ENCODE measurements around the gene DCHS1. TPM values are rescaled to one million over a fixed set of nuclear protein-coding genes. Genes with fewer than 3 reads are reported as not detected.

Gene DCHS1
- total RNA-seq, 1 donor from 2014 or later, result 156 TPM

DNA sequence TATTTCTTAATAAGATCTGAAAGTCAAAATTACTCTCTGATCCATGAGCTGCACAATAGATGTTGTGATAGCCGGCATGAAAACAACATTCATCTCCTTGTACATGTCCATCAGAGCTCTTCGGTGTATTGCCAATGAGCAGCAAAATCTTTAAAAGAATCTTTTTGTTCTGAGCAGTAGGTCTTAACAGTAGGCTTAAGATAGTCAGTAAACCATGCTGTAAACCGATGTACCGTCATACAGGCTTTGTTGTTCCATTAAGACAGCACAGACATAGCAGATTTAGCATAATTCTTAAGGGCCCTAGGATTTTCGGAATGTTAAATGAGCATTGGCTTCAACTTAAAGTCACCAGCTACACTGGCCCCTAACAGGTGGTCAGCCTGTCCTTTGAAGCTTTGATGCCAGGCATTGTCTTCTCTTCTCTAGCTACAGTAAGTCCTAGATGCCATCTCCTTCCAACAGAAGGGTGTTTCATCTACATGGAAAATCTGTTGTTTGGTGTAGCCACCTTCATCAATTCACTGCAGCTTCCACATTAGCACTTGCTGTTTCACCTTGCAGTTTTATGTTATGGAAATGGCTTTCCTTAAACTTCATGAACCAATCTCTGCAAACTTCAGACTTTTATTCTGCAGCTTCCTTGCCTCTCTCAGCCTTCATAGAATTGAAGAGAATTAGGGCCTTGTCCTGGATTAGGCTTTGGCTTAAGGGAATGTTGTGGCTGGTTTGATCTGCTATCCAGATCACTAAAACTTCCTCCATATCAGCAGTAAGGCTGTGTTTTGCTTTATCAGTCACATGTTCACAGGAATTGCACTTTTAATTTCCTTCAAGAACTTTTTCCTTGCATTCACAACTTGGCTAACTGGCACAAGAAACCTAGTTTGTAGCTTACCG is 80.5 kb downstream of the DCHS1 start:
- Mint-ChIP-seq H3K4me1 (ENCODE audit: unreplicated experiment) (peaks cover 17% of the 10 kb centered on the region), H3K36me3 (ENCODE audit: low read depth, unreplicated experiment) (no peaks in the 10 kb centered on the region), H3K9me3 (ENCODE audit: unreplicated experiment) (no peaks in the 10 kb centered on the region), H3K27me3 (ENCODE audit: unreplicated experiment) (peaks cover 2% of the 10 kb centered on the region), H3K27ac (ENCODE audit: unreplicated experiment) (no peak overlapping the region), H3K4me3 (ENCODE audit: unreplicated experiment) (no peak overlapping the region)
- TF ChIP-seq, protein P1, sequence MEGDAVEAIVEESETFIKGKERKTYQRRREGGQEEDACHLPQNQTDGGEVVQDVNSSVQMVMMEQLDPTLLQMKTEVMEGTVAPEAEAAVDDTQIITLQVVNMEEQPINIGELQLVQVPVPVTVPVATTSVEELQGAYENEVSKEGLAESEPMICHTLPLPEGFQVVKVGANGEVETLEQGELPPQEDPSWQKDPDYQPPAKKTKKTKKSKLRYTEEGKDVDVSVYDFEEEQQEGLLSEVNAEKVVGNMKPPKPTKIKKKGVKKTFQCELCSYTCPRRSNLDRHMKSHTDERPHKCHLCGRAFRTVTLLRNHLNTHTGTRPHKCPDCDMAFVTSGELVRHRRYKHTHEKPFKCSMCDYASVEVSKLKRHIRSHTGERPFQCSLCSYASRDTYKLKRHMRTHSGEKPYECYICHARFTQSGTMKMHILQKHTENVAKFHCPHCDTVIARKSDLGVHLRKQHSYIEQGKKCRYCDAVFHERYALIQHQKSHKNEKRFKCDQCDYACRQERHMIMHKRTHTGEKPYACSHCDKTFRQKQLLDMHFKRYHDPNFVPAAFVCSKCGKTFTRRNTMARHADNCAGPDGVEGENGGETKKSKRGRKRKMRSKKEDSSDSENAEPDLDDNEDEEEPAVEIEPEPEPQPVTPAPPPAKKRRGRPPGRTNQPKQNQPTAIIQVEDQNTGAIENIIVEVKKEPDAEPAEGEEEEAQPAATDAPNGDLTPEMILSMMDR (IDR thresholded peaks at IDR 0.05; ENCODE audit: unreplicated experiment), result no peak
- DNase-seq (ENCODE audit: low spot score), result no peak

DNA sequence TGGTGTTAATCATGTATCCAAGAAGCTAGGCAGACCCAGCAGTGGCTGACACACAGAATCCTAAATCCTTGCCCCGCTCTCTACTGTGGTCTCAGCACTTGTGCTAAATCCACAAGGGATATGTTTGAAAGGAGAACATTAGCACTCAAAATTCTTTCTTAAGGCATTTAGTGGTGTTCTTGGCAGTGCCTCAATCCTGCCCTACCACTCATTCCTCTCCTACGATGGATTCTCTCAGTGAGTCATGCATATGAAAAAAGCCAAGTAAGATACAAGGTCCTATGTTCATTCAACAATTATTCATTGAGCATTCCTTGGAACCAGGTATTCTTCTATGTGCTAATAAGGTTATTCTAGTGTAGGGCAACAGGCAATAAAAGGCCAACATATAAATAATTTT is 83.4 kb downstream of the DCHS1 start:
- no peak overlapping the region for H3K4me3 Mint-ChIP-seq (ENCODE audit: unreplicated experiment)
- no peak overlapping the region for H3K27ac Mint-ChIP-seq (ENCODE audit: unreplicated experiment)
- H3K9me3 Mint-ChIP-seq (ENCODE audit: unreplicated experiment), result no peaks in the 10 kb centered on the region
- peaks cover 14% of the 10 kb centered on the region for H3K4me1 Mint-ChIP-seq (ENCODE audit: unreplicated experiment)
- no peak for DNase-seq (ENCODE audit: low spot score)
- H3K36me3 Mint-ChIP-seq (ENCODE audit: low read depth, unreplicated experiment), result peaks cover 4% of the 10 kb centered on the region
- peaks cover 5% of the 10 kb centered on the region for H3K27me3 Mint-ChIP-seq (ENCODE audit: unreplicated experiment)
- TF ChIP-seq, protein P1 (IDR thresholded peaks at IDR 0.05; ENCODE audit: unreplicated experiment), result no peak

DNA sequence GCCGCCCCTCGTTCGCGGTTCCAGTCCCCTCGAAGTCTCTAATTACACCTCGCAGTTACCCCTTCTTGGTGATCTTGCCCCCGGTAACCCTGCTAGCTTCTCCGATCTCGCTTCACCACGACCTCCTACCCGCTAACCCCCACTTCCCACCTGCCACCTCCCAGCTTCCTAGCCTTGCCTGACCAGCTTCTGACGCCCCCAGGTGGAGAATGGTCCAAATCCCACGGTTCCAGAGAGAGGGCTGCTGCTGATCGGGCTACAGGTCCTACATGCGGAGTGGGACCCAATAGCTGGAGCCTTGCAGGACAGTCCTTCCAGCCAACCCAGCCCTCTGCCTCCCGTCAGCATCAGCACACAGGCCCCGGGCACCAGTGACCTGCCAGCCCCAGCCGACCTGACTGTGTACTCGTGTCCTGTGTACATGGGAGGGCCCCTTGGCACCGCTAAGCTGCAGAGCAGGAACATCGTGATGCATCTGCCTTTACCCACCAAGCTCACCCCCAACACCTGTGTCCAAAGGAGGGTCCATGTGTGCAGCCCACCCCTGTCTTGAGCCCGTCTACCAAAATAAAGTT is 84.1 kb downstream of the DCHS1 start:
- DNase-seq (ENCODE audit: low spot score), result no peak
- Mint-ChIP-seq H3K36me3 (ENCODE audit: low read depth, unreplicated experiment) (peaks cover 6% of the 10 kb centered on the region), H3K27me3 (ENCODE audit: unreplicated experiment) (peaks cover 6% of the 10 kb centered on the region), H3K4me3 (ENCODE audit: unreplicated experiment) (peak overlapping the region; percentile 47), H3K27ac (ENCODE audit: unreplicated experiment) (no peak overlapping the region), H3K4me1 (ENCODE audit: unreplicated experiment) (peaks cover 7% of the 10 kb centered on the region), H3K9me3 (ENCODE audit: unreplicated experiment) (no peaks in the 10 kb centered on the region)
- TF ChIP-seq, protein P1 (IDR thresholded peaks at IDR 0.05; ENCODE audit: unreplicated experiment), result no peak

Other genes starting within 250 kb of the DCHS1 start
- gene APBB1, start 236.7 kb downstream of the DCHS1 start, total RNA-seq (ENCODE audit: unreplicated experiment), result 43.6 TPM
- gene HPX, start 214.8 kb downstream of the DCHS1 start, total RNA-seq (ENCODE audit: unreplicated experiment), result 1.4 TPM
- gene TRIM3, start 181.9 kb downstream of the DCHS1 start, total RNA-seq (ENCODE audit: unreplicated experiment), result 26.0 TPM
- 46.7 TPM for gene ARFIP2, start 174.5 kb downstream of the DCHS1 start, total RNA-seq (ENCODE audit: unreplicated experiment)
- 42.2 TPM for gene TIMM10B, start 174.3 kb downstream of the DCHS1 start, total RNA-seq (ENCODE audit: unreplicated experiment)
- 8.5 TPM for gene DNHD1, start 158.5 kb downstream of the DCHS1 start, total RNA-seq (ENCODE audit: unreplicated experiment)
- 14.6 TPM for gene RRP8, start 52.2 kb downstream of the DCHS1 start, total RNA-seq (ENCODE audit: unreplicated experiment)
- 183 TPM for gene ILK, start 52.0 kb downstream of the DCHS1 start, total RNA-seq (ENCODE audit: unreplicated experiment)
- gene TAF10, start 43.6 kb downstream of the DCHS1 start, total RNA-seq (ENCODE audit: unreplicated experiment), result 62.2 TPM
- gene TPP1, start 36.4 kb downstream of the DCHS1 start, total RNA-seq (ENCODE audit: unreplicated experiment), result 52.9 TPM
- gene MRPL17, start 27.5 kb upstream of the DCHS1 start, total RNA-seq (ENCODE audit: unreplicated experiment), result 44.8 TPM
- gene OR2AG2, start 116.2 kb upstream of the DCHS1 start, total RNA-seq (ENCODE audit: unreplicated experiment), result 0.26 TPM
- gene OR2AG1, start 127.2 kb upstream of the DCHS1 start, total RNA-seq (ENCODE audit: unreplicated experiment), result not detected
- 0.51 TPM for gene OR6A2, start 143.9 kb upstream of the DCHS1 start, total RNA-seq (ENCODE audit: unreplicated experiment)
- not detected for gene OR10A5, start 189.9 kb upstream of the DCHS1 start, total RNA-seq (ENCODE audit: unreplicated experiment)
- not detected for gene OR10A2, start 207.2 kb upstream of the DCHS1 start, total RNA-seq (ENCODE audit: unreplicated experiment)
- gene OR10A4, start 220.8 kb upstream of the DCHS1 start, total RNA-seq (ENCODE audit: unreplicated experiment), result not detected
- gene OR2D2, start 236.7 kb upstream of the DCHS1 start, total RNA-seq (ENCODE audit: unreplicated experiment), result 0.64 TPM

Data from endothelial cell (in vitro differentiated cells).